ENCODE measurements around the gene HYLS1. TPM values are rescaled to one million over a fixed set of nuclear protein-coding genes. Genes with fewer than 3 reads are reported as not detected.

Gene HYLS1
- total and polyA plus RNA-seq, 9 of the 15 experiments (the other 6 are each of a cell fraction or from before 2014, with no cell fraction given): 2.7 to 8.2 (median 4.8) TPM

DNA sequence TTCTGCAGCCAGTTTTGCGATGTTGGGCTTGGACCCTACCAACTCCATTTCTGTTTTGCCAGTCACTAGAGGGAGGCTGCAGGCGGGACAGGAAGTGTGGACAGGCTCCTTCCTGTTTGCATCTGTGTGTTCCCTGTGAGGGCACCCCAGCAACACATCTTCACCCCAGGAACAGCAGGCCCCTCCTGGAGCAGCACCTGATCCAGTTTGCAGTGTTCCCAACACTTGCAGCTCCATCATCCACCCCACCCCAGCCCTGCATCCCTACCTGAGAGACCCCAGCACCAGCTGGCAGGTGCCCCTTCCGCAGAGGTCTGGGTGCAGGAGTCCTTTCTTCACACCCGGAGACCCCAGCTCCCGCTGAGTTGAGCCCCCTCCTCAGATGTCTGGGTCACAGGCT, 51.0 kb downstream of the HYLS1 start (continued):
- TF ChIP-seq, protein P1, sequence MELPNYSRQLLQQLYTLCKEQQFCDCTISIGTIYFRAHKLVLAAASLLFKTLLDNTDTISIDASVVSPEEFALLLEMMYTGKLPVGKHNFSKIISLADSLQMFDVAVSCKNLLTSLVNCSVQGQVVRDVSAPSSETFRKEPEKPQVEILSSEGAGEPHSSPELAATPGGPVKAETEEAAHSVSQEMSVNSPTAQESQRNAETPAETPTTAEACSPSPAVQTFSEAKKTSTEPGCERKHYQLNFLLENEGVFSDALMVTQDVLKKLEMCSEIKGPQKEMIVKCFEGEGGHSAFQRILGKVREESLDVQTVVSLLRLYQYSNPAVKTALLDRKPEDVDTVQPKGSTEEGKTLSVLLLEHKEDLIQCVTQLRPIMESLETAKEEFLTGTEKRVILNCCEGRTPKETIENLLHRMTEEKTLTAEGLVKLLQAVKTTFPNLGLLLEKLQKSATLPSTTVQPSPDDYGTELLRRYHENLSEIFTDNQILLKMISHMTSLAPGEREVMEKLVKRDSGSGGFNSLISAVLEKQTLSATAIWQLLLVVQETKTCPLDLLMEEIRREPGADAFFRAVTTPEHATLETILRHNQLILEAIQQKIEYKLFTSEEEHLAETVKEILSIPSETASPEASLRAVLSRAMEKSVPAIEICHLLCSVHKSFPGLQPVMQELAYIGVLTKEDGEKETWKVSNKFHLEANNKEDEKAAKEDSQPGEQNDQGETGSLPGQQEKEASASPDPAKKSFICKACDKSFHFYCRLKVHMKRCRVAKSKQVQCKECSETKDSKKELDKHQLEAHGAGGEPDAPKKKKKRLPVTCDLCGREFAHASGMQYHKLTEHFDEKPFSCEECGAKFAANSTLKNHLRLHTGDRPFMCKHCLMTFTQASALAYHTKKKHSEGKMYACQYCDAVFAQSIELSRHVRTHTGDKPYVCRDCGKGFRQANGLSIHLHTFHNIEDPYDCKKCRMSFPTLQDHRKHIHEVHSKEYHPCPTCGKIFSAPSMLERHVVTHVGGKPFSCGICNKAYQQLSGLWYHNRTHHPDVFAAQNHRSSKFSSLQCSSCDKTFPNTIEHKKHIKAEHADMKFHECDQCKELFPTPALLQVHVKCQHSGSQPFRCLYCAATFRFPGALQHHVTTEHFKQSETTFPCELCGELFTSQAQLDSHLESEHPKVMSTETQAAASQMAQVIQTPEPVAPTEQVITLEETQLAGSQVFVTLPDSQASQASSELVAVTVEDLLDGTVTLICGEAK (IDR thresholded peaks at IDR 0.05): peak; percentile 77
- TF ChIP-seq, protein P1 (CRISPR knock-in tag; IDR thresholded peaks at IDR 0.05): no peak
- TF ChIP-seq, protein P2, sequence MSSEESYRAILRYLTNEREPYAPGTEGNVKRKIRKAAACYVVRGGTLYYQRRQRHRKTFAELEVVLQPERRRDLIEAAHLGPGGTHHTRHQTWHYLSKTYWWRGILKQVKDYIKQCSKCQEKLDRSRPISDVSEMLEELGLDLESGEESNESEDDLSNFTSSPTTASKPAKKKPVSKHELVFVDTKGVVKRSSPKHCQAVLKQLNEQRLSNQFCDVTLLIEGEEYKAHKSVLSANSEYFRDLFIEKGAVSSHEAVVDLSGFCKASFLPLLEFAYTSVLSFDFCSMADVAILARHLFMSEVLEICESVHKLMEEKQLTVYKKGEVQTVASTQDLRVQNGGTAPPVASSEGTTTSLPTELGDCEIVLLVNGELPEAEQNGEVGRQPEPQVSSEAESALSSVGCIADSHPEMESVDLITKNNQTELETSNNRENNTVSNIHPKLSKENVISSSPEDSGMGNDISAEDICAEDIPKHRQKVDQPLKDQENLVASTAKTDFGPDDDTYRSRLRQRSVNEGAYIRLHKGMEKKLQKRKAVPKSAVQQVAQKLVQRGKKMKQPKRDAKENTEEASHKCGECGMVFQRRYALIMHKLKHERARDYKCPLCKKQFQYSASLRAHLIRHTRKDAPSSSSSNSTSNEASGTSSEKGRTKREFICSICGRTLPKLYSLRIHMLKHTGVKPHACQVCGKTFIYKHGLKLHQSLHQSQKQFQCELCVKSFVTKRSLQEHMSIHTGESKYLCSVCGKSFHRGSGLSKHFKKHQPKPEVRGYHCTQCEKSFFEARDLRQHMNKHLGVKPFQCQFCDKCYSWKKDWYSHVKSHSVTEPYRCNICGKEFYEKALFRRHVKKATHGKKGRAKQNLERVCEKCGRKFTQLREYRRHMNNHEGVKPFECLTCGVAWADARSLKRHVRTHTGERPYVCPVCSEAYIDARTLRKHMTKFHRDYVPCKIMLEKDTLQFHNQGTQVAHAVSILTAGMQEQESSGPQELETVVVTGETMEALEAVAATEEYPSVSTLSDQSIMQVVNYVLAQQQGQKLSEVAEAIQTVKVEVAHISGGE (CRISPR knock-in tag; IDR thresholded peaks at IDR 0.05): peak in 2 of 3 experiments; percentile 70 to 91; a peak in 4 of 6 replicates

Data from K562 (cell line).